PFSK-1 (cell line): ENCODE results near the gene SIN3A.

ENCODE experiments used
- POLR2AphosphoS5 ChIP-seq: IDR thresholded peaks from 2 replicates; pipeline ENCODE4 v1.6.1; 2012; ENCODE audit warnings: low read depth, mild to moderate bottlenecking, control low read depth, low read length, moderate library complexity
- TAF1 ChIP-seq: IDR thresholded peaks from 2 replicates; pipeline ENCODE4 v1.6.1; 2012; ENCODE audit warnings: low read length, control low read depth, borderline replicate concordance; ENCODE audit not compliant: insufficient read depth
- TF ChIP-seq, protein P1 (sequence below), 2 experiments: IDR thresholded peaks; 2 replicates each; pipeline versions ENCODE4 v1.6.1 to v1.8.0; 2011 to 2012; ENCODE audit warnings: low read depth in 2 of 2, low read length in 2 of 2, control low read depth in 1 of 2, inconsistent platforms in 1 of 2, mild to moderate bottlenecking in 1 of 2, moderate library complexity in 1 of 2; ENCODE audit not compliant: insufficient read depth in 1 of 2

DNA sequence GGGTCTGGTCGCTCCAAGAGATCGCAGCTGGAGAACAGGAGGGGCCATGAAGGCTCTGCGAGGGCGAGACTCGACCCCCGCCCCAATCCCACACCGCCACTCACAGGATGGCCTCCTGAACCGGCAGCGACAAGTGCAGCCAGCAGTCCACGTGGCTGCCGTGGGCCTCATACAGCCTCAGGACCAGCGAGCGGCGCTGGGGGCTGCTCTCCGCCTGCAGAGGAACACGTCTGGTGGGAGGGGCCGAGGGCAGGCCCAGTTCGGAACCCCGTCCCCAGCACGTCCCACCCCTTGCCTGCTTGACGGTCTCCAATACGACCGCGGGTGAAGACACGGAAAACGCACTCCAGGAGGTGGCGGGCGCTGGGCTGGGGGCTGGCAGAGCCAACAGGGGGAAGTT is 95.5 kb downstream of the SIN3A start:
- TF ChIP-seq, protein P1, sequence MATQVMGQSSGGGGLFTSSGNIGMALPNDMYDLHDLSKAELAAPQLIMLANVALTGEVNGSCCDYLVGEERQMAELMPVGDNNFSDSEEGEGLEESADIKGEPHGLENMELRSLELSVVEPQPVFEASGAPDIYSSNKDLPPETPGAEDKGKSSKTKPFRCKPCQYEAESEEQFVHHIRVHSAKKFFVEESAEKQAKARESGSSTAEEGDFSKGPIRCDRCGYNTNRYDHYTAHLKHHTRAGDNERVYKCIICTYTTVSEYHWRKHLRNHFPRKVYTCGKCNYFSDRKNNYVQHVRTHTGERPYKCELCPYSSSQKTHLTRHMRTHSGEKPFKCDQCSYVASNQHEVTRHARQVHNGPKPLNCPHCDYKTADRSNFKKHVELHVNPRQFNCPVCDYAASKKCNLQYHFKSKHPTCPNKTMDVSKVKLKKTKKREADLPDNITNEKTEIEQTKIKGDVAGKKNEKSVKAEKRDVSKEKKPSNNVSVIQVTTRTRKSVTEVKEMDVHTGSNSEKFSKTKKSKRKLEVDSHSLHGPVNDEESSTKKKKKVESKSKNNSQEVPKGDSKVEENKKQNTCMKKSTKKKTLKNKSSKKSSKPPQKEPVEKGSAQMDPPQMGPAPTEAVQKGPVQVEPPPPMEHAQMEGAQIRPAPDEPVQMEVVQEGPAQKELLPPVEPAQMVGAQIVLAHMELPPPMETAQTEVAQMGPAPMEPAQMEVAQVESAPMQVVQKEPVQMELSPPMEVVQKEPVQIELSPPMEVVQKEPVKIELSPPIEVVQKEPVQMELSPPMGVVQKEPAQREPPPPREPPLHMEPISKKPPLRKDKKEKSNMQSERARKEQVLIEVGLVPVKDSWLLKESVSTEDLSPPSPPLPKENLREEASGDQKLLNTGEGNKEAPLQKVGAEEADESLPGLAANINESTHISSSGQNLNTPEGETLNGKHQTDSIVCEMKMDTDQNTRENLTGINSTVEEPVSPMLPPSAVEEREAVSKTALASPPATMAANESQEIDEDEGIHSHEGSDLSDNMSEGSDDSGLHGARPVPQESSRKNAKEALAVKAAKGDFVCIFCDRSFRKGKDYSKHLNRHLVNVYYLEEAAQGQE (IDR thresholded peaks at IDR 0.05; ENCODE audit: insufficient read depth in 1 of 2, low read depth in 2 of 2, low read length in 2 of 2) = no peak
- no peak for TF ChIP-seq POLR2AphosphoS5
- TF ChIP-seq TAF1 = no peak
